ENCODE measurements around the gene TMEM129.

GRCh38 chr4:1744552-1744951 is 23.4 kb upstream of the TMEM129 start:
- TF ChIP-seq POLR2AphosphoS5 (IDR thresholded peaks at IDR 0.05; ENCODE audit: low read depth, low read length) (no peak), POLR2A (IDR thresholded peaks at IDR 0.05; ENCODE audit: low read depth, low read length) (no peak)

Data from GM12892 (cell line).